Parathyroid adenoma (tissue), 2 donors: ENCODE measurements around the gene LRATD1.

Source experiments
- H2AFZ ChIP-seq: fragments of 300-600 bp; sonication (generic); one replicate; pipeline ENCODE4 v1.7.0; 2017; ENCODE audit warnings: antibody characterized with exemption, mild to moderate bottlenecking
- H3K27ac ChIP-seq: fragments of 300-600 bp; sonication (generic); one replicate; pipeline ENCODE4 v1.7.0; 2017
- H3K27me3 ChIP-seq: fragments of 300-600 bp; sonication (generic); one replicate; pipeline ENCODE4 v1.7.0; 2017; ENCODE audit warnings: low read length; ENCODE audit not compliant: control insufficient read depth, insufficient read depth
- H3K36me3 ChIP-seq: fragments of 300-600 bp; sonication (generic); one replicate; pipeline ENCODE4 v1.7.0; 2017; ENCODE audit warnings: low read length; ENCODE audit not compliant: control insufficient read depth, insufficient read depth
- H3K4me1 ChIP-seq: fragments of 300-600 bp; sonication (generic); one replicate; pipeline ENCODE4 v1.7.0; 2017; ENCODE audit warnings: control low read depth
- H3K4me2 ChIP-seq: fragments of 300-600 bp; sonication (generic); one replicate; pipeline ENCODE4 v1.7.0; 2017; ENCODE audit warnings: low read length
- H3K4me3 ChIP-seq: fragments of 300-600 bp; sonication (generic); one replicate; pipeline ENCODE4 v1.7.0; 2017; ENCODE audit warnings: low read depth, low read length
- H3K79me2 ChIP-seq: fragments of 300-600 bp; sonication (generic); one replicate; pipeline ENCODE4 v1.7.0; 2017; ENCODE audit warnings: control low read depth
- H3K9ac ChIP-seq: fragments of 300-600 bp; sonication (generic); one replicate; pipeline ENCODE4 v1.7.0; 2017; ENCODE audit warnings: mild to moderate bottlenecking
- H3K9me3 ChIP-seq: fragments of 300-600 bp; sonication (generic); one replicate; pipeline ENCODE4 v1.7.0; 2017; ENCODE audit warnings: low read length; ENCODE audit not compliant: control insufficient read depth
- CTCF ChIP-seq: fragments of 300-600 bp; sonication (generic); IDR thresholded peaks from one replicate; pipeline ENCODE4 v1.7.0; 2017; ENCODE audit warnings: antibody characterized with exemption, mild to moderate bottlenecking
- donor health status: primary hyperparathyroidism.

Gene LRATD1

DNA sequence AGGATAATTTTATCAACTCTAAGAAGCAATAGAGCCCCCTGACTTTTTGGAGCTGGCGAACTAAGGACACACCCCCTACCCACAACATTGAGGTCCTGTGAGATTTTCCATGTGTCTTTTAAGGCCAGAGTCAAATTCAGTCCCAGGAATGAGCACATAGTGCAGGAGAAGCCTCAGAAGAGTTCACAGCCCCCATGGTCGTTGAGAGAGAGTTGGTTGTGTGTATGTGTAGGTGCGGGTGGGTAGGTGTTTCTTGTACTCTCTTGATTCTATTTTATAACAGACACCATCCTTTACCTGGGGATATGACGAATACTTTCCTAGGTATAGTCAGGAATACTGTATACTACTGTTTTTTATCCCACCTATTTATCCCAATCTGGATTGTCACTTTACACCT lies 8.6 kb downstream of the LRATD1 start:
- Histone ChIP-seq H3K9me3 (no peaks in the 10 kb centered on the region), H3K27ac (no peak overlapping the region), H3K4me3 (no peak overlapping the region), H3K4me2 (no peak overlapping the region), H3K79me2 (no peaks in the 10 kb centered on the region), H3K27me3 (no peaks in the 10 kb centered on the region), H2AFZ (no peak overlapping the region), H3K9ac (no peak overlapping the region), H3K36me3 (no peaks in the 10 kb centered on the region), H3K4me1 (no peaks in the 10 kb centered on the region)
- no peak for TF ChIP-seq CTCF

DNA sequence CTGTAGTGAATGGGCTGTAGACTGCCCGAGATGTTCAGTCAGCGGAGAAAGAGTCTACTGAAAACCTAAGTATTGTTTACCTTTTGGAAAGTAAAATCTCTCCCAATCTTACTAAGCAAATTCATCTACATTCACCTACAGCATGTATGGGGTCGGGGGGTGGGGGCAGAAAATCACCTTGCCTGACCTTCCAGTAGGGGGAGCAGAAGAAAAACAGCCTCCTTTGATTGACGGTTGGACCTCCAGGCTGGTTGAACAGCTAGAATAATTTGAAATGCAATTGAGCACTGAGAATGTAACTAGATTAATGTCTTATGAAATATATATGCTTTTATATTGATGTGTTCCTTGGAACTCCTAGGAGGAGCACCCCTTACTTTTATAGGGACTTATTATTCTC lies 10.0 kb downstream of the LRATD1 start:
- no peak overlapping the region for H3K9ac ChIP-seq
- H3K79me2 ChIP-seq = no peaks in the 10 kb centered on the region
- no peak overlapping the region for H3K4me3 ChIP-seq
- TF ChIP-seq CTCF = no peak
- no peak overlapping the region for H2AFZ ChIP-seq
- no peaks in the 10 kb centered on the region for H3K27me3 ChIP-seq
- no peak overlapping the region for H3K4me2 ChIP-seq
- H3K9me3 ChIP-seq = no peaks in the 10 kb centered on the region
- H3K4me1 ChIP-seq = no peaks in the 10 kb centered on the region
- no peak overlapping the region for H3K27ac ChIP-seq
- no peaks in the 10 kb centered on the region for H3K36me3 ChIP-seq

DNA sequence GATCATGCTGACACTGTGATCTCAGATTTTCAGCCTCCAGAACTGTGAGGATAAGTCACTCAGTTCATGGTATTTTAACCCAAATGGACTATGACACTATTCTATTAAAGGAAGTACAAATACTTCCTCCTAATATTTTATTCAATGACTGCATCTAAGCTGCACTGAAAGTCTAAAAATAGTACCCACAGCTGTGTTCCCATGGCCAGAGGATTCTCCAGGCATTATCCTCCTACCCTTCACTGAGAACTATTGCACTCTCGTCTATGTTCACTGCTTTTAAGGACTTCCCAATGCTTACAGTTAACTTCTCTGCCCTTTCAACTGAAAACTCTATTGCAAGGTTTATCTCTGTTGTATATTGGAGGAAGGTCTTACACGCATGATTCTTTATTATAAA lies 15.2 kb downstream of the LRATD1 start:
- Histone ChIP-seq H3K27ac (no peak overlapping the region), H3K4me3 (no peak overlapping the region), H3K36me3 (no peaks in the 10 kb centered on the region), H3K4me1 (no peaks in the 10 kb centered on the region), H3K79me2 (no peaks in the 10 kb centered on the region), H2AFZ (no peak overlapping the region), H3K9ac (no peak overlapping the region), H3K27me3 (no peaks in the 10 kb centered on the region), H3K4me2 (no peak overlapping the region), H3K9me3 (no peaks in the 10 kb centered on the region)
- no peak for TF ChIP-seq CTCF

GRCh38 chr2:14650066-14650465 lies 17.5 kb downstream of the LRATD1 start:
- Histone ChIP-seq H3K4me1 (no peaks in the 10 kb centered on the region), H3K4me3 (no peak overlapping the region), H3K27me3 (no peaks in the 10 kb centered on the region), H3K4me2 (no peak overlapping the region), H3K27ac (no peak overlapping the region), H3K36me3 (no peaks in the 10 kb centered on the region), H3K79me2 (no peaks in the 10 kb centered on the region), H3K9ac (no peak overlapping the region), H3K9me3 (no peaks in the 10 kb centered on the region), H2AFZ (no peak overlapping the region)
- no peak for TF ChIP-seq CTCF

GRCh38 chr2:14654835-14655282 lies 22.3 kb downstream of the LRATD1 start:
- Histone ChIP-seq H3K4me2 (no peak overlapping the region), H3K27me3 (no peaks in the 10 kb centered on the region), H3K9ac (no peak overlapping the region), H2AFZ (no peak overlapping the region), H3K9me3 (no peaks in the 10 kb centered on the region), H3K36me3 (no peaks in the 10 kb centered on the region), H3K79me2 (no peaks in the 10 kb centered on the region), H3K4me3 (no peak overlapping the region), H3K27ac (no peak overlapping the region), H3K4me1 (no peaks in the 10 kb centered on the region)
- no peak for TF ChIP-seq CTCF
